Panc1 (cell line): ENCODE measurements around the gene TTC28. TPM values are rescaled to one million over a fixed set of nuclear protein-coding genes. Genes with fewer than 3 reads are reported as not detected.

ENCODE experiments used
- ATAC-seq: fragments of 200-7000 bp; cut with Tn5 transposase; 2 replicates; pipeline ENCODE4 v1.9.1; 2020; ENCODE audit warnings: mild to moderate bottlenecking, moderate library complexity
- BruUV-seq: library from RNA; stranded (reverse); fragments of 400-500 nt; replicated peaks from 2 replicates; lab custom pipeline; 2021; lab: Mats Ljungman, UMichigan
- CTCF ChIA-PET: fragments of 300-600 bp; sonication (Branson Sonifier 250); formaldehyde crosslinking; loops from one replicate; lab custom pipeline; 2022; ENCODE audit warnings: antibody characterized with exemption; lab: Charles Lee
- POLR2A ChIA-PET: fragments of 300-600 bp; sonication (Branson Sonifier 250); formaldehyde crosslinking; loops from one replicate; lab custom pipeline; 2022; ENCODE audit warnings: antibody characterized with exemption; lab: Charles Lee
- DNase-seq: peaks from one replicate; pipeline ENCODE4 v3.0.0-alpha.2; 2010; ENCODE audit warnings: low read depth, low spot score
- H3K27ac ChIP-seq: 2 replicates; pipeline ENCODE4 v1.5.1; 2011; ENCODE audit warnings: mild to moderate bottlenecking, low read length, inconsistent platforms
- H3K27me3 ChIP-seq: fragments of 200-500 bp; sonication (Bioruptor generic); 2 replicates; pipeline ENCODE4 v1.6.0; 2014; ENCODE audit warnings: low read length, inconsistent platforms; ENCODE audit not compliant: control insufficient read depth, insufficient read depth
- H3K36me3 ChIP-seq: fragments of 200-500 bp; sonication (Bioruptor generic); 2 replicates; pipeline ENCODE4 v1.5.1; 2014; ENCODE audit warnings: inconsistent platforms, mild to moderate bottlenecking, low read length, moderate library complexity; ENCODE audit not compliant: control insufficient read depth, insufficient read depth
- H3K4me1 ChIP-seq: 2 replicates; pipeline ENCODE4 v1.5.1; 2011; ENCODE audit warnings: inconsistent platforms, mild to moderate bottlenecking, low read length, moderate library complexity; ENCODE audit not compliant: control insufficient read depth, insufficient read depth
- H3K4me3 ChIP-seq, 2 experiments: 2 replicates each; pipeline ENCODE4 v1.5.1; 2011 to 2012; ENCODE audit warnings: low read depth in 2 of 2, low read length in 2 of 2, mild to moderate bottlenecking in 2 of 2, inconsistent platforms in 1 of 2, moderate library complexity in 1 of 2
- H3K9me3 ChIP-seq: fragments of 200-500 bp; sonication (Bioruptor generic); 2 replicates; pipeline ENCODE4 v1.5.1; 2014; ENCODE audit warnings: low read depth, mild to moderate bottlenecking, inconsistent platforms, low read length, moderate library complexity; ENCODE audit not compliant: control insufficient read depth, insufficient read depth
- POLR2AphosphoS5 ChIP-seq: IDR thresholded peaks from 2 replicates; pipeline ENCODE4 v1.6.1; 2012; ENCODE audit warnings: mild to moderate bottlenecking, low read depth, low read length, moderate library complexity
- SIN3A ChIP-seq: IDR thresholded peaks from 2 replicates; pipeline ENCODE4 v1.6.1; 2012; ENCODE audit warnings: low read depth, mild to moderate bottlenecking, low read length, moderate library complexity, borderline replicate concordance; ENCODE audit not compliant: insufficient read depth
- TCF7L2 ChIP-seq: IDR thresholded peaks from 2 replicates; pipeline ENCODE4 v1.6.1; 2011; ENCODE audit warnings: mild to moderate bottlenecking, low read depth, low read length, inconsistent platforms
- in situ Hi-C: cut with HindIII; loops from 2 replicates; pipeline ENCODE4 v1.10.0; 2016; ENCODE audit warnings: low sequenced_read_pairs, low pct_unique_long_range_greater_than_20kb
- intact Hi-C: fragments of 100-400 bp; cut with micrococcal nuclease; formaldehyde crosslinking; loops from one replicate; pipeline ENCODE4 v1.10.0; 2022; ENCODE audit not compliant: unreplicated experiment
- total RNA-seq: library from RNA; stranded (reverse); gene quantifications from one replicate; pipeline ENCODE4 v1.2.1, GENCODE V29; 2021; ENCODE audit not compliant: unreplicated experiment
- TF ChIP-seq, protein P1 (sequence below), 2 experiments: IDR thresholded peaks; 2 replicates each; pipeline ENCODE4 v1.6.1; 2011 to 2012; ENCODE audit warnings: low read depth in 2 of 2, control low read depth in 1 of 2, low read length in 1 of 2, mild to moderate bottlenecking in 1 of 2, moderate library complexity in 1 of 2; ENCODE audit not compliant: insufficient read depth in 1 of 2
- TF ChIP-seq, protein P2 (sequence below): fragments of 450-650 bp; IDR thresholded peaks from 2 replicates; pipeline ENCODE4 v1.5.1; 2017; ENCODE audit warnings: mild to moderate bottlenecking

TTC28 gene
- total RNA-seq, 1 experiment from 2014 or later, result 24.8 TPM

DNA sequence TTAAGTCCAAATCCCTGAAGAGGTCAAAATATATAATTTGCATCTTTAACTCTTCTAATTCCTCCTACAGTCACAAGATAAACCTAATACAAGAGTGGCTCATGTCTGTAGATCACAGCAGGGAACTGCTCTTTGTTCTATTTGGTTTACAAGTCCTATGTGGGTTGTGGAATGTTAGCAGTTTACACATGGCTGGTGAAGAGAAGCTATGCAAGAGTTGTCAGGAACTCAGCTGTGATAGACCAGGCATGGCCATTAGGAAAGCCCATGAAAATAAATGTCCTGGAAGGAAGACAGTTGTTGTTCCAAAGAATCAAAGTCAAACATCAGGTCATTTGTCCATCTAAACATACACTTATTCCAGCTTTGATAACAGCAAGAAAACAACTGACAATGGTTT lies 448.2 kb downstream of the TTC28 start:
- Histone ChIP-seq H3K36me3 (no peaks in the 10 kb centered on the region), H3K4me3 (no peak overlapping the region), H3K27me3 (no peaks in the 10 kb centered on the region), H3K9me3 (no peaks in the 10 kb centered on the region), H3K4me1 (peaks cover 5% of the 10 kb centered on the region; the same call in 1 of the 2 replicates), H3K27ac (no peak overlapping the region)
- POLR2A ChIA-PET, result no interaction called here
- TF ChIP-seq SIN3A (no peak), POLR2AphosphoS5 (no peak), TCF7L2 (no peak)
- TF ChIP-seq, protein P1, sequence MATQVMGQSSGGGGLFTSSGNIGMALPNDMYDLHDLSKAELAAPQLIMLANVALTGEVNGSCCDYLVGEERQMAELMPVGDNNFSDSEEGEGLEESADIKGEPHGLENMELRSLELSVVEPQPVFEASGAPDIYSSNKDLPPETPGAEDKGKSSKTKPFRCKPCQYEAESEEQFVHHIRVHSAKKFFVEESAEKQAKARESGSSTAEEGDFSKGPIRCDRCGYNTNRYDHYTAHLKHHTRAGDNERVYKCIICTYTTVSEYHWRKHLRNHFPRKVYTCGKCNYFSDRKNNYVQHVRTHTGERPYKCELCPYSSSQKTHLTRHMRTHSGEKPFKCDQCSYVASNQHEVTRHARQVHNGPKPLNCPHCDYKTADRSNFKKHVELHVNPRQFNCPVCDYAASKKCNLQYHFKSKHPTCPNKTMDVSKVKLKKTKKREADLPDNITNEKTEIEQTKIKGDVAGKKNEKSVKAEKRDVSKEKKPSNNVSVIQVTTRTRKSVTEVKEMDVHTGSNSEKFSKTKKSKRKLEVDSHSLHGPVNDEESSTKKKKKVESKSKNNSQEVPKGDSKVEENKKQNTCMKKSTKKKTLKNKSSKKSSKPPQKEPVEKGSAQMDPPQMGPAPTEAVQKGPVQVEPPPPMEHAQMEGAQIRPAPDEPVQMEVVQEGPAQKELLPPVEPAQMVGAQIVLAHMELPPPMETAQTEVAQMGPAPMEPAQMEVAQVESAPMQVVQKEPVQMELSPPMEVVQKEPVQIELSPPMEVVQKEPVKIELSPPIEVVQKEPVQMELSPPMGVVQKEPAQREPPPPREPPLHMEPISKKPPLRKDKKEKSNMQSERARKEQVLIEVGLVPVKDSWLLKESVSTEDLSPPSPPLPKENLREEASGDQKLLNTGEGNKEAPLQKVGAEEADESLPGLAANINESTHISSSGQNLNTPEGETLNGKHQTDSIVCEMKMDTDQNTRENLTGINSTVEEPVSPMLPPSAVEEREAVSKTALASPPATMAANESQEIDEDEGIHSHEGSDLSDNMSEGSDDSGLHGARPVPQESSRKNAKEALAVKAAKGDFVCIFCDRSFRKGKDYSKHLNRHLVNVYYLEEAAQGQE (IDR thresholded peaks at IDR 0.05; ENCODE audit: insufficient read depth in 1 of 2, low read depth in 2 of 2, low read length in 1 of 2), result no peak
- TF ChIP-seq, protein P2, sequence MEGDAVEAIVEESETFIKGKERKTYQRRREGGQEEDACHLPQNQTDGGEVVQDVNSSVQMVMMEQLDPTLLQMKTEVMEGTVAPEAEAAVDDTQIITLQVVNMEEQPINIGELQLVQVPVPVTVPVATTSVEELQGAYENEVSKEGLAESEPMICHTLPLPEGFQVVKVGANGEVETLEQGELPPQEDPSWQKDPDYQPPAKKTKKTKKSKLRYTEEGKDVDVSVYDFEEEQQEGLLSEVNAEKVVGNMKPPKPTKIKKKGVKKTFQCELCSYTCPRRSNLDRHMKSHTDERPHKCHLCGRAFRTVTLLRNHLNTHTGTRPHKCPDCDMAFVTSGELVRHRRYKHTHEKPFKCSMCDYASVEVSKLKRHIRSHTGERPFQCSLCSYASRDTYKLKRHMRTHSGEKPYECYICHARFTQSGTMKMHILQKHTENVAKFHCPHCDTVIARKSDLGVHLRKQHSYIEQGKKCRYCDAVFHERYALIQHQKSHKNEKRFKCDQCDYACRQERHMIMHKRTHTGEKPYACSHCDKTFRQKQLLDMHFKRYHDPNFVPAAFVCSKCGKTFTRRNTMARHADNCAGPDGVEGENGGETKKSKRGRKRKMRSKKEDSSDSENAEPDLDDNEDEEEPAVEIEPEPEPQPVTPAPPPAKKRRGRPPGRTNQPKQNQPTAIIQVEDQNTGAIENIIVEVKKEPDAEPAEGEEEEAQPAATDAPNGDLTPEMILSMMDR, result no peak
- CTCF ChIA-PET, result no interaction called here
- DNase-seq (no peak), ATAC-seq (no peak)
- BruUV-seq, result no TSS peak
- intact Hi-C loops (no loop called here), in situ Hi-C loops (no loop called here)

DNA sequence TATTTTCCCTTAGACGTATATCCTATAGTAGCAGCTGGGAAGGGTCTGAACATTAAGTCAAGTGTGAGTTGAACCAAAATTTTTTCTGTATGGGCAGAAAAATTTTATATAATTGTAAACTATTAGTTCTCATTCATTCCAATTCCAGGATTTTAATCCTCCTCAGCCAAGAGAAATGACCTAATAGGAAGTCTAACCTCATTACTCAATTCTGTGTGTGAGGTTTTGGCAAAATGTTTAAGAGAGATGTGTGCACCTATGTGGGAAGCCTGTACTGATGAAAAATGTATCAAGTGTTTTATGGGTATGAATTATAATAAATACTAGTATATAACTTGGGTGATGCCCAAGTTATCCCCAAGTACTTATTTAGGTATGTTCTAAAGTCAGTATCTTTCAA lies 449.0 kb downstream of the TTC28 start:
- no peaks in the 10 kb centered on the region for H3K27me3 ChIP-seq
- no peak overlapping the region for H3K27ac ChIP-seq
- intact Hi-C loops, result no loop called here
- CTCF ChIA-PET, result no interaction called here
- POLR2A ChIA-PET, result no interaction called here
- H3K9me3 ChIP-seq, result no peaks in the 10 kb centered on the region
- TF ChIP-seq, protein P2, result no peak
- no peak for TF ChIP-seq POLR2AphosphoS5
- TF ChIP-seq SIN3A, result no peak
- TF ChIP-seq TCF7L2, result no peak
- TF ChIP-seq, protein P1 (IDR thresholded peaks at IDR 0.05; ENCODE audit: insufficient read depth in 1 of 2, low read depth in 2 of 2, low read length in 1 of 2), result no peak
- DNase-seq (no peak), ATAC-seq (no peak)
- no peaks in the 10 kb centered on the region for H3K36me3 ChIP-seq
- no TSS peak for BruUV-seq
- H3K4me1 ChIP-seq, result peaks cover 5% of the 10 kb centered on the region; the same call in 1 of the 2 replicates
- no peak overlapping the region for H3K4me3 ChIP-seq
- in situ Hi-C loops, result no loop called here
